ENCODE measurements around the gene GPC3. TPM values are rescaled to one million over a fixed set of nuclear protein-coding genes. Genes with fewer than 3 reads are reported as not detected.

GPC3 gene
- total RNA-seq, 2 donors from 2014 or later, result 16.9 to 22.7 TPM

- Histone ChIP-seq H3K36me3 (replicated peaks in 1 of 2; ENCODE audit: insufficient read depth in 1 of 2, low read depth in 2 of 2) (no peaks in the 10 kb centered on the region), H3K27me3 (no peaks in the 10 kb centered on the region), H3K4me3 (no peak overlapping the region), H3K4me1 (no peaks in the 10 kb centered on the region), H3K9me3 (no peaks in the 10 kb centered on the region), H3K27ac (no peak overlapping the region)
- WGBS, 2 donors, result 66 to 68% methylated on average over 4 of the region's 4 CpGs
- DNase-seq, result no peak
- intact Hi-C loops (cut with DNase I), result no loop called here
- ATAC-seq, result no peak
- no peak for TF ChIP-seq CTCF (IDR thresholded peaks at IDR 0.05)
- no peak for TF ChIP-seq POLR2A (IDR thresholded peaks at IDR 0.05)
Observed at GRCh38 chrX:133586443-133586842, 399.0 kb downstream of the GPC3 start.

GRCh38 chrX:133583825-133584224 is 401.6 kb downstream of the GPC3 start:
- 89 to 100% methylated on average over 2 of the region's 2 CpGs for WGBS, 2 donors
- ATAC-seq, result no peak
- intact Hi-C loops (cut with DNase I), result no loop called here
- Histone ChIP-seq H3K9me3 (no peaks in the 10 kb centered on the region), H3K4me1 (no peaks in the 10 kb centered on the region), H3K27me3 (no peaks in the 10 kb centered on the region), H3K36me3 (replicated peaks in 1 of 2; ENCODE audit: insufficient read depth in 1 of 2, low read depth in 2 of 2) (no peaks in the 10 kb centered on the region), H3K4me3 (no peak overlapping the region), H3K27ac (no peak overlapping the region)
- no peak for DNase-seq
- no peak for TF ChIP-seq POLR2A (IDR thresholded peaks at IDR 0.05)
- TF ChIP-seq CTCF (IDR thresholded peaks at IDR 0.05), result no peak

GRCh38 chrX:133580625-133581024 is 404.8 kb downstream of the GPC3 start:
- Histone ChIP-seq H3K27ac (no peak overlapping the region), H3K4me1 (no peaks in the 10 kb centered on the region), H3K27me3 (no peaks in the 10 kb centered on the region), H3K4me3 (no peak overlapping the region), H3K9me3 (no peaks in the 10 kb centered on the region), H3K36me3 (replicated peaks in 1 of 2; ENCODE audit: insufficient read depth in 1 of 2, low read depth in 2 of 2) (no peaks in the 10 kb centered on the region)
- intact Hi-C loops (cut with DNase I), result no loop called here
- ATAC-seq (no peak), DNase-seq (no peak)
- TF ChIP-seq POLR2A (IDR thresholded peaks at IDR 0.05), result no peak
- TF ChIP-seq CTCF (IDR thresholded peaks at IDR 0.05), result no peak
- 32 to 37% methylated on average over 3 of the region's 3 CpGs for WGBS, 2 donors

GRCh38 chrX:133579631-133580030 is 405.8 kb downstream of the GPC3 start:
- intact Hi-C loops (cut with DNase I), result no loop called here
- ATAC-seq (no peak), DNase-seq (no peak)
- H3K4me3 ChIP-seq, result no peak overlapping the region
- H3K36me3 ChIP-seq (replicated peaks in 1 of 2; ENCODE audit: insufficient read depth in 1 of 2, low read depth in 2 of 2), result no peaks in the 10 kb centered on the region
- no peaks in the 10 kb centered on the region for H3K4me1 ChIP-seq
- H3K27me3 ChIP-seq, result no peaks in the 10 kb centered on the region
- H3K9me3 ChIP-seq, result no peaks in the 10 kb centered on the region
- TF ChIP-seq POLR2A (IDR thresholded peaks at IDR 0.05), result no peak
- no peak for TF ChIP-seq CTCF (IDR thresholded peaks at IDR 0.05)
- no peak overlapping the region for H3K27ac ChIP-seq
- 91 to 100% methylated on average over 6 of the region's 6 CpGs for WGBS, 2 donors

- H3K4me1 ChIP-seq, result no peaks in the 10 kb centered on the region
- intact Hi-C loops (cut with DNase I), result no loop called here
- no peak for DNase-seq
- 100% methylated on average over 1 of the region's 3 CpGs; no CpG with 5 or more reads in 1 of the 2 donors for WGBS, 2 donors
- H3K27ac ChIP-seq, result no peak overlapping the region
- H3K36me3 ChIP-seq (replicated peaks in 1 of 2; ENCODE audit: insufficient read depth in 1 of 2, low read depth in 2 of 2), result no peaks in the 10 kb centered on the region
- no peak for TF ChIP-seq POLR2A (IDR thresholded peaks at IDR 0.05)
- no peak for TF ChIP-seq CTCF (IDR thresholded peaks at IDR 0.05)
- no peak for ATAC-seq
- H3K4me3 ChIP-seq, result no peak overlapping the region
- no peaks in the 10 kb centered on the region for H3K9me3 ChIP-seq
- no peaks in the 10 kb centered on the region for H3K27me3 ChIP-seq
Observed at GRCh38 chrX:133576876-133577275, 408.5 kb downstream of the GPC3 start.
